Kidney (tissue), 14 donors: ENCODE results near the gene OSBPL8. TPM values are rescaled to one million over a fixed set of nuclear protein-coding genes. Genes with fewer than 3 reads are reported as not detected.

Source experiments
- DNase-seq, 5 donors: peaks; one replicate each; pipeline ENCODE4 v3.0.0-alpha.2; 2013 to 2020
- FAIRE-seq: peaks from 2 replicates; lab custom pipeline; 2012; peaks lifted over from hg19 to GRCh38; lab: Jason Lieb, UNC
- H3K27ac ChIP-seq, 2 donors: one replicate each; pipeline ENCODE4 v1.7.0; 2013; ENCODE audit warnings: low read depth in 2 of 2, low read length in 2 of 2, inconsistent platforms in 1 of 2
- H3K27me3 ChIP-seq: one replicate; pipeline ENCODE4 v1.7.1; 2013; ENCODE audit warnings: low read length, inconsistent platforms; ENCODE audit not compliant: control insufficient read depth, insufficient read depth
- H3K36me3 ChIP-seq, 3 donors: one replicate each; pipeline versions ENCODE4 v1.7.0 to v1.7.1; 2013; ENCODE audit warnings: low read length in 3 of 3, control low read depth in 1 of 3, inconsistent platforms in 1 of 3; ENCODE audit not compliant: insufficient read depth in 3 of 3, control insufficient read depth in 2 of 3
- H3K4me1 ChIP-seq, 3 donors: one replicate each; pipeline versions ENCODE4 v1.7.0 to v1.7.1; 2013; ENCODE audit warnings: low read length in 3 of 3, inconsistent platforms in 1 of 3, low read depth in 1 of 3; ENCODE audit not compliant: control insufficient read depth in 2 of 3, insufficient read depth in 2 of 3
- H3K4me3 ChIP-seq, 3 donors: one replicate each; pipeline versions ENCODE4 v1.7.0 to v1.8.1; 2013; ENCODE audit warnings: low read length in 3 of 3, control low read depth in 1 of 3, inconsistent platforms in 1 of 3
- H3K9ac ChIP-seq, 3 donors: one replicate each; pipeline versions ENCODE4 v1.7.0 to v1.7.1; 2013; ENCODE audit warnings: low read length in 3 of 3, control low read depth in 1 of 3, inconsistent platforms in 1 of 3
- H3K9me3 ChIP-seq, 3 donors: one replicate each; pipeline versions ENCODE4 v1.7.0 to v1.7.1; 2013; ENCODE audit warnings: low read length in 3 of 3, control low read depth in 1 of 3, inconsistent platforms in 1 of 3; ENCODE audit not compliant: control insufficient read depth in 2 of 3, insufficient read depth in 1 of 3
- CTCF ChIP-seq: IDR thresholded peaks from 3 replicates; pipeline ENCODE4 v1.5.1; 2012; ENCODE audit warnings: mild to moderate bottlenecking, moderate library complexity, borderline replicate concordance; ENCODE audit not compliant: insufficient read depth; ENCODE audit errors: extremely low read depth
- intact Hi-C: fragments of 100-400 bp; cut with DNase I; formaldehyde crosslinking; loops from one replicate; pipeline ENCODE4 v1.11.1; 2022
- polyA plus RNA-seq: library from polyadenylated mRNA; stranded (reverse); fragments of 350-450 nt; fragmentation: Illumina TruSeq; extraction: RNeasy Lipid Tissue Mini Kit (QIAGEN cat#74804); gene quantifications from one replicate; pipeline ENCODE4 v1.2.3, GENCODE V29; 2014; ENCODE audit warnings: low read depth, low replicate concordance; ENCODE audit not compliant: insufficient read depth
- total RNA-seq: library from RNA; stranded (reverse); fragmentation: NEBNext Ultra II Directional; extraction: Animal tissue kit (Norgen Biotek cat#: 25700); gene quantifications from one replicate; pipeline ENCODE4 v1.2.1, GENCODE V29; 2021
- donor health status: control.
- donor health status: control.
- donor health status: control.
- donor health status: control.
- donor health status: control.
- donor health status: DM: yes; HTN: yes; CAD: no.
- donor health status: Normal renal cell carcinoma (clear cell type).

Gene OSBPL8
- total and polyA plus RNA-seq, 2 donors from 2014 or later, result 11.5 to 69.7 TPM

- FAIRE-seq (peak; percentile 96), DNase-seq (peak in 3 of 5 donors; percentile 12 to 61 (median 51))
- no peaks in the 10 kb centered on the region for H3K9me3 ChIP-seq
- H3K4me1 ChIP-seq, result no peaks in the 10 kb centered on the region
- H3K27me3 ChIP-seq, result no peaks in the 10 kb centered on the region
- intact Hi-C loops, result no loop called here
- H3K36me3 ChIP-seq, result no peaks in the 10 kb centered on the region
- no peak overlapping the region for H3K4me3 ChIP-seq
- H3K9ac ChIP-seq, result no peak overlapping the region
- TF ChIP-seq CTCF, result peak; percentile 49
- H3K27ac ChIP-seq, result no peak overlapping the region
Observed at GRCh38 chr12:76455582-76456345, 103.8 kb downstream of the OSBPL8 start.

- Histone ChIP-seq H3K27ac (no peak overlapping the region), H3K4me1 (no peaks in the 10 kb centered on the region), H3K9me3 (no peaks in the 10 kb centered on the region), H3K27me3 (no peaks in the 10 kb centered on the region), H3K9ac (no peak overlapping the region), H3K36me3 (peaks cover 0 to 3% (median 2%) of the 10 kb centered on the region in 3 donors), H3K4me3 (no peak overlapping the region)
- no peak for TF ChIP-seq CTCF
- DNase-seq (no peak), FAIRE-seq (no peak)
- intact Hi-C loops, result no loop called here
Observed at GRCh38 chr12:76451528-76451927, 108.0 kb downstream of the OSBPL8 start.

GRCh38 chr12:76450690-76451089 lies 108.9 kb downstream of the OSBPL8 start:
- no peak for FAIRE-seq
- Histone ChIP-seq H3K27me3 (no peaks in the 10 kb centered on the region), H3K4me3 (no peak overlapping the region), H3K9ac (no peak overlapping the region), H3K9me3 (no peaks in the 10 kb centered on the region), H3K36me3 (peaks cover 0 to 3% (median 2%) of the 10 kb centered on the region in 3 donors), H3K4me1 (no peaks in the 10 kb centered on the region), H3K27ac (no peak overlapping the region)
- intact Hi-C loops, result no loop called here
- TF ChIP-seq CTCF, result no peak
- no peak for DNase-seq
